ENCODE results near the gene FLYWCH2. TPM values are rescaled to one million over a fixed set of nuclear protein-coding genes. Genes with fewer than 3 reads are reported as not detected.

Gene FLYWCH2
- 10 to 100 TPM; 18.9 to 47.9 (median 39.5) TPM for total RNA-seq

GRCh38 chr16:2882650-2883457, at the start of gene FLYWCH2:
FLYWCH2 (plus strand) TSS chr16:2883215; CDS start chr16:2896450, 13,235 bp downstream.
- peaks cover 5 to 21% (median 14%) of the 10 kb centered on the region in 3 donors for H3K4me1 ChIP-seq

GRCh38 chr16:2833776-2834175, 49.2 kb upstream of the FLYWCH2 start:
- 64 to 73% methylated on average over 4 of the region's 7 CpGs for WGBS, 2 donors
- intact Hi-C loops (cut with DNase I) = no loop called here
- Histone ChIP-seq H3K4me3 (no peak overlapping the region), H3K4me1 (peaks cover 0 to 22% (median 19%) of the 10 kb centered on the region in 3 donors), H3K27me3 (peaks cover 0 to 59% (median 0%) of the 10 kb centered on the region in 4 donors), H3K36me3 (no peaks in the 10 kb centered on the region), H3K9me3 (no peaks in the 10 kb centered on the region), H3K27ac (no peak overlapping the region)
- DNase-seq = no peak
- TF ChIP-seq POLR2A (IDR thresholded peaks at IDR 0.05) = no peak

More at GRCh38 chr16:2882650-2883457, at the start of gene FLYWCH2:
- H3K27me3 ChIP-seq = no peaks in the 10 kb centered on the region
- H3K9me3 ChIP-seq = no peaks in the 10 kb centered on the region
- TF ChIP-seq POLR2A (IDR thresholded peaks at IDR 0.05) (peak in 3 of 4 donors; percentile 32 to 81 (median 72)), CTCF (IDR thresholded peaks at IDR 0.05) (peak in 4 of 6 experiments; percentile 18 to 37 (median 28))
- WGBS, 2 donors = 1% methylated on average over 20 to 25 of the region's 73 CpGs
- H3K36me3 ChIP-seq = peaks cover 0 to 4% (median 0%) of the 10 kb centered on the region in 3 donors
- intact Hi-C loops (cut with DNase I) = no loop called here
- H3K4me3 ChIP-seq = peak within 1 kb of the TSS; percentile 64 to 85 (median 79)
- peak; percentile 85 for DNase-seq
- H3K27ac ChIP-seq = peak within 1 kb of the TSS; percentile 93 to 97 (median 96)

- H3K4me3 ChIP-seq = no peak overlapping the region
- 75 to 78% methylated on average over 3 of the region's 3 CpGs for WGBS, 2 donors
- TF ChIP-seq CTCF (IDR thresholded peaks at IDR 0.05) (no peak), POLR2A (IDR thresholded peaks at IDR 0.05) (no peak)
- H3K9me3 ChIP-seq = no peaks in the 10 kb centered on the region
- intact Hi-C loops (cut with DNase I) = no loop called here
- peak overlapping the region in 2 of 4 donors; percentile 65 to 66 for H3K27ac ChIP-seq
- H3K36me3 ChIP-seq = no peaks in the 10 kb centered on the region
- H3K4me1 ChIP-seq = peaks cover 0 to 19% (median 17%) of the 10 kb centered on the region in 3 donors
- H3K27me3 ChIP-seq = peaks cover 0 to 52% (median 0%) of the 10 kb centered on the region in 4 donors
- no peak for DNase-seq
Measured at GRCh38 chr16:2834968-2835367, 48.0 kb upstream of the FLYWCH2 start.

GRCh38 chr16:2835638-2836493, 47.1 kb upstream of the FLYWCH2 start:
- Histone ChIP-seq H3K36me3 (no peaks in the 10 kb centered on the region), H3K9me3 (no peaks in the 10 kb centered on the region), H3K4me1 (peaks cover 0 to 19% (median 16%) of the 10 kb centered on the region in 3 donors), H3K27me3 (peaks cover 0 to 51% (median 0%) of the 10 kb centered on the region in 4 donors), H3K4me3 (peak overlapping the region in 1 of 4 donors; percentile 10), H3K27ac (peak overlapping the region in 3 of 4 donors; percentile 65 to 79 (median 72))
- WGBS, 2 donors = 15 to 24% methylated on average over 18 of the region's 22 CpGs
- no peak for TF ChIP-seq POLR2A (IDR thresholded peaks at IDR 0.05)
- TF ChIP-seq CTCF (IDR thresholded peaks at IDR 0.05) = peak in 2 of 6 experiments; percentile 21 to 36
- no peak for DNase-seq
- intact Hi-C loops (cut with DNase I) = no loop called here

GRCh38 chr16:2836646-2837508, 46.1 kb upstream of the FLYWCH2 start:
- no peak for TF ChIP-seq POLR2A (IDR thresholded peaks at IDR 0.05)
- no peak for TF ChIP-seq CTCF (IDR thresholded peaks at IDR 0.05)
- no peak for DNase-seq
- Histone ChIP-seq H3K4me3 (no peak overlapping the region), H3K4me1 (peaks cover 0 to 23% (median 18%) of the 10 kb centered on the region in 3 donors), H3K27me3 (peaks cover 0 to 41% (median 0%) of the 10 kb centered on the region in 4 donors), H3K36me3 (no peaks in the 10 kb centered on the region), H3K9me3 (no peaks in the 10 kb centered on the region), H3K27ac (peak overlapping the region in 2 of 4 donors; percentile 72 to 79)
- WGBS, 2 donors = 56 to 67% methylated on average over 9 to 12 of the region's 13 CpGs
- intact Hi-C loops (cut with DNase I) = no loop called here
